Hepatocyte (in vitro differentiated cells): ENCODE data around the gene CLIC6. TPM values are rescaled to one million over a fixed set of nuclear protein-coding genes. Genes with fewer than 3 reads are reported as not detected.

ENCODE experiments used
- DNase-seq: peaks from one replicate; pipeline ENCODE4 v3.0.0-alpha.2; 2016; ENCODE audit warnings: low spot score
- H2AFZ ChIP-seq: fragments of 200-600 bp; sonication (generic); 2 replicates; pipeline ENCODE4 v1.6.0; 2016; ENCODE audit warnings: antibody characterized with exemption, mild to moderate bottlenecking
- H3K27ac ChIP-seq: fragments of 200-600 bp; sonication (generic); 2 replicates; pipeline ENCODE4 v1.5.1; 2016; ENCODE audit warnings: mild to moderate bottlenecking
- H3K27me3 ChIP-seq: fragments of 200-600 bp; sonication (generic); 2 replicates; pipeline ENCODE4 v1.6.1; 2016
- H3K36me3 ChIP-seq: fragments of 200-600 bp; sonication (generic); replicated peaks from 2 replicates; pipeline ENCODE4 v1.5.1; 2016; ENCODE audit warnings: low read depth; ENCODE audit not compliant: insufficient read depth
- H3K4me1 ChIP-seq: fragments of 200-600 bp; sonication (generic); 2 replicates; pipeline ENCODE4 v1.5.1; 2016; ENCODE audit warnings: mild to moderate bottlenecking, moderate library complexity; ENCODE audit not compliant: insufficient read depth
- H3K4me2 ChIP-seq: fragments of 200-600 bp; sonication (generic); 2 replicates; pipeline ENCODE4 v1.6.0; 2016
- H3K4me3 ChIP-seq: fragments of 200-600 bp; sonication (generic); 2 replicates; pipeline ENCODE4 v1.5.1; 2016; ENCODE audit warnings: mild to moderate bottlenecking
- H3K79me2 ChIP-seq: fragments of 200-600 bp; sonication (generic); 2 replicates; pipeline ENCODE4 v1.6.0; 2017; ENCODE audit warnings: mild to moderate bottlenecking
- H3K9me2 ChIP-seq: fragments of 200-600 bp; sonication (generic); replicated peaks from 2 replicates; pipeline ENCODE4 v1.6.0; 2017; ENCODE audit warnings: mild to moderate bottlenecking; ENCODE audit not compliant: insufficient read depth
- H3K9me3 ChIP-seq: fragments of 200-600 bp; sonication (generic); 2 replicates; pipeline ENCODE4 v1.5.1; 2016; ENCODE audit warnings: low read depth, mild to moderate bottlenecking
- H4K20me1 ChIP-seq: fragments of 200-600 bp; sonication (generic); 2 replicates; pipeline ENCODE4 v1.6.0; 2016; ENCODE audit warnings: mild to moderate bottlenecking; ENCODE audit not compliant: insufficient read depth, poor library complexity, severe bottlenecking
- CTCF ChIP-seq: fragments of 200-600 bp; sonication (generic); IDR thresholded peaks from 2 replicates; pipeline ENCODE4 v1.5.1; 2016; ENCODE audit warnings: antibody characterized with exemption, mild to moderate bottlenecking; ENCODE audit not compliant: poor library complexity
- EZH2 ChIP-seq: fragments of 200-600 bp; sonication (generic); IDR thresholded peaks from 2 replicates; pipeline ENCODE4 v1.6.1; 2016; ENCODE audit warnings: antibody characterized with exemption, mild to moderate bottlenecking, borderline replicate concordance
- EZH2phosphoT487 ChIP-seq: fragments of 200-600 bp; sonication (generic); IDR thresholded peaks from one replicate; pipeline ENCODE4 v1.6.1; 2018; ENCODE audit warnings: antibody characterized with exemption, mild to moderate bottlenecking, low read depth, moderate library complexity; ENCODE audit not compliant: unreplicated experiment, severe bottlenecking
- WGBS: methylation state at CpG from one replicate; pipeline ENCODE4 v1.1.6; 2016; ENCODE audit warnings: low lambda C conversion rate; ENCODE audit errors: missing lambda C conversion rate; 5-methylcytosine and 5-hydroxymethylcytosine counted together
- polyA plus RNA-seq: library from polyadenylated mRNA; unstranded; fragments of >200 nt; fragmentation: Nextera tagmentation; extraction: Ambion mirVana; gene quantifications from 2 replicates; pipeline ENCODE4 v1.2.1, GENCODE V29; 2016
- total RNA-seq: library from RNA; depleted of rRNA; stranded (reverse); fragments of >200 nt; gene quantifications from 2 replicates; pipeline ENCODE4 v1.2.3, GENCODE V29; 2014

CLIC6 gene
- total and polyA plus RNA-seq, 2 experiments from 2014 or later = 9.9 to 16.7 TPM

- Histone ChIP-seq H3K4me1 (no peaks in the 10 kb centered on the region), H3K9me2 (no peaks in the 10 kb centered on the region), H3K27ac (no peak overlapping the region), H3K4me2 (no peak overlapping the region), H3K9me3 (no peaks in the 10 kb centered on the region), H3K79me2 (no peaks in the 10 kb centered on the region), H4K20me1 (no peaks in the 10 kb centered on the region), H2AFZ (no peak overlapping the region), H3K27me3 (no peaks in the 10 kb centered on the region), H3K4me3 (no peak overlapping the region), H3K36me3 (no peaks in the 10 kb centered on the region)
- TF ChIP-seq CTCF (no peak), EZH2phosphoT487 (no peak), EZH2 (no peak)
- 81% methylated on average over 2 of the region's 2 CpGs for WGBS
- DNase-seq = no peak
These were observed 93.0 kb downstream of the CLIC6 start for GRCh38 chr21:34761758-34762330.

GRCh38 chr21:34762786-34763185 lies 94.0 kb downstream of the CLIC6 start:
- WGBS = 93% methylated on average over 1 of the region's 1 CpG
- no peak for DNase-seq
- no peak overlapping the region for H3K27ac ChIP-seq
- H3K4me2 ChIP-seq = no peak overlapping the region
- H3K9me2 ChIP-seq = no peaks in the 10 kb centered on the region
- H3K36me3 ChIP-seq = no peaks in the 10 kb centered on the region
- H2AFZ ChIP-seq = no peak overlapping the region
- no peaks in the 10 kb centered on the region for H3K4me1 ChIP-seq
- H3K79me2 ChIP-seq = no peaks in the 10 kb centered on the region
- no peaks in the 10 kb centered on the region for H3K9me3 ChIP-seq
- no peak overlapping the region for H3K4me3 ChIP-seq
- TF ChIP-seq EZH2 (no peak), EZH2phosphoT487 (no peak), CTCF (no peak)
- no peaks in the 10 kb centered on the region for H4K20me1 ChIP-seq
- H3K27me3 ChIP-seq = no peaks in the 10 kb centered on the region

GRCh38 chr21:34764715-34765284 lies 96.0 kb downstream of the CLIC6 start:
- Histone ChIP-seq H3K4me1 (no peaks in the 10 kb centered on the region), H3K36me3 (no peaks in the 10 kb centered on the region), H3K9me2 (no peaks in the 10 kb centered on the region), H3K4me3 (no peak overlapping the region), H3K4me2 (no peak overlapping the region), H3K27ac (no peak overlapping the region), H4K20me1 (no peaks in the 10 kb centered on the region), H3K9me3 (no peaks in the 10 kb centered on the region), H2AFZ (no peak overlapping the region), H3K79me2 (no peaks in the 10 kb centered on the region), H3K27me3 (no peaks in the 10 kb centered on the region)
- DNase-seq = no peak
- WGBS = 89% methylated on average over 3 of the region's 3 CpGs
- TF ChIP-seq EZH2 (no peak), EZH2phosphoT487 (no peak), CTCF (no peak)
